Dendritic cell treated with granulocyte-macrophage colony-stimulating factor and Interleukin-4, amounts not matched to agents 40 ng/mL and 50 ng/mL, for 4 days (primary cell): ENCODE results near the gene NUB1.

ENCODE experiments used
- H3K27ac Mint-ChIP-seq: one replicate; pipeline ENCODE4 v1.8.0; 2022; ENCODE audit warnings: mild to moderate bottlenecking, mixed read lengths
- H3K27me3 Mint-ChIP-seq: one replicate; pipeline ENCODE4 v1.8.0; 2022; ENCODE audit warnings: mild to moderate bottlenecking, mixed read lengths
- H3K36me3 Mint-ChIP-seq: one replicate; pipeline ENCODE4 v1.8.0; 2022; ENCODE audit warnings: low read depth, mixed read lengths
- H3K4me1 Mint-ChIP-seq: one replicate; pipeline ENCODE4 v1.8.0; 2022; ENCODE audit warnings: low read depth, mixed read lengths
- H3K4me3 Mint-ChIP-seq: one replicate; pipeline ENCODE4 v1.8.0; 2022; ENCODE audit warnings: mild to moderate bottlenecking, moderate library complexity, mixed read lengths
- H3K9me3 Mint-ChIP-seq: one replicate; pipeline ENCODE4 v1.8.0; 2022; ENCODE audit warnings: mixed read lengths
- intact Hi-C: fragments of 100-400 bp; cut with micrococcal nuclease; formaldehyde crosslinking; loops from one replicate; pipeline ENCODE4 v1.15.0; 2022

Gene NUB1

DNA sequence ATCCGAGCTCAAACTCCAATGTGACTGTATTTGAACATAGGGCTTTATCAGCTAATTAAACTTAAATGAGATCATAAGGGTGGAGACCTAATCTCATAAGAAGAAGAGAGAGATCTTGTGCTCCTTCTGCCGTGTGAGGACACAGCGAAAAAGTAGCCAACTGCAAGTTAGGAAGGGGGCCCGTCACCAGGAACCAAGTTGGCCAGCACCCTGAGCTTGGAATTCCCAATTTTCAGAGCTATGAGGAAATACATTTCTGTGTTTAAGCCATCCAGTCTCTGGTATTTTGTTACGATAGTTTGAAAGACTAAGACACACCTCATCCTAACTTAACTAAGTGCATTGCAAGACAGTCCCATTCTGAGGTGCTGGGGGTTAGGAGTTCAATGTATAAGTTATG is 82.3 kb downstream of the NUB1 start:
- peaks cover 25% of the 10 kb centered on the region for H3K27me3 Mint-ChIP-seq
- no peaks in the 10 kb centered on the region for H3K36me3 Mint-ChIP-seq
- H3K4me3 Mint-ChIP-seq: no peak overlapping the region
- intact Hi-C loops: no loop called here
- peaks cover 23% of the 10 kb centered on the region for H3K9me3 Mint-ChIP-seq
- no peak overlapping the region for H3K27ac Mint-ChIP-seq
- H3K4me1 Mint-ChIP-seq: peaks cover 9% of the 10 kb centered on the region

DNA sequence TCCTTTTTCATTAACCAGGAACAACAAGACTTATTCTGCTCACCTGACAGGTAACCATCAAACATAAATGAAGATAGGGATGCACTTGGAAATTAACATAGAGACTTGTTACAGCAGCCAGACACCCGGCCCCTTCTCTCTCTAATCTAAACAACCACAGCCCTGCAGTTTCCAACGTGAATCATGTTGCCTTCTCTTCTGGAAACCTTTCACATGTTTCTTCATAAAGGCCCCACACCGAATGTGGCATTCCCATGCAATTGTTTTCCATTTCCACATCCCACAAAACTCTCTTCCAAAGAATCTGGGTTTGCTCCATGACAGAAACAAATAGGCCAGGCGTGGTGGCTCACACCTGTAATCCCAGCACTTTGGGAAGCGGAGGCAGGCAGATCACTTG is 83.2 kb downstream of the NUB1 start:
- Mint-ChIP-seq H3K36me3 (no peaks in the 10 kb centered on the region), H3K4me3 (no peak overlapping the region), H3K27ac (no peak overlapping the region), H3K27me3 (peaks cover 27% of the 10 kb centered on the region), H3K9me3 (peaks cover 23% of the 10 kb centered on the region), H3K4me1 (peaks cover 13% of the 10 kb centered on the region)
- intact Hi-C loops: no loop called here

DNA sequence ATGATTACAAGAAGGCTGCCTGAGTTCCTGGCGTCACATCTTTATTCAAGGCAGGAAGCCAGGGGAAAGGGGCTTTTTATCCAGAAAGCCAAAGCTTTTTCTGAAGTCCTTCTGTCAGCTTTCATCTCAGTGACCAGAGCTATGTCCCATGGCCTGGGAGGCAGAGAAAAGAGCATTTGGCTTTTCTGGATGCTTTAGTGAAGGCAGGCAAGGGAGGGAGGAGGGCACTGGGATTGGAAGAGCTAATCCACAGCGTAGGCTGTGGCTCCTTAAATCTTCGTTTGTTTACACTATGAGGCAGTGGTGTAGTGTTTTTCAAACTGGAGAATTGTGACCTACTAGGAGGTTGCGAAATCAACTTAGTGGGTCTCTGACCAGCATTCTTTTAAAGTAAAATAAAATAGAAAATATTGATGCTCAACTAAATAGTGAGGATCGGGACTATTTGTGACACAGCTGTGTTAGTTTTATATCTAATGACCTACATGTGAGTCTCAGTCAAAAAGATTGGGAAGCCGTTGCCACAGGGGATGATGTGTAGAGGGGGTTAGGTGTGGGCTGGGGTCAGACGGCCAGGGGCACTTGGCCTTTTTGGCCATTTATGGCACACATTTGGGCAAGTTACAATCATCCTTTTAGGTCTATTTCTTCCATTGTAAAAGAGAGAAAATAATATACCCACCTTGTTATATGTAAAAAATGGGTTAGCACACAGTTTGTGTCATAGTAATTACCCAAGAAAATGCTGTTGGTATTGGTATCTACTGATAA is 84.2 kb downstream of the NUB1 start:
- H3K27me3 Mint-ChIP-seq: peaks cover 33% of the 10 kb centered on the region
- no peak overlapping the region for H3K27ac Mint-ChIP-seq

DNA sequence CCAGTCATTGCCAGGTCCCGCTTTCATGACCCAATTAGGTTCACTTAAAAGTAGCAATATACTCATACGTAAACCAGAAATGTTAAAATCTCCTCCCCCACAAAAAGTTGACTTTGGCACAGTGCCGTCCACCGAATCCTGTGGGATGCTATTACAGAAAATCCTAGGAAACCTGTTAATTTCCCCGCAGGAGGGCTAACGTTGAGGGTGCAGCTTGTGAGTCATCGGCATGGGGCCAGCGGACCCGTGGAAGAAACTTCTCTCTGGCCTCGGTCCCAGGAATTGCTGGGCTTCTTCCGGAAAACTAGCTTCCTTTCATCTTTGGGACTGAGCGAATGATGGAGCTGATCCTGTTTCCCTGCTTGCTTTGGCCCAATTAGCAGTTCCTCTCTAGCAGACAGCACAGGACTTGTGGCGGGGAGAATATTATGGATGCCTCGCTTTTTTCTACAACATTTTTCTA is 84.9 kb downstream of the NUB1 start:
- intact Hi-C loops: no loop called here
- Mint-ChIP-seq H3K27ac (no peak overlapping the region), H3K4me1 (peaks cover 20% of the 10 kb centered on the region), H3K36me3 (no peaks in the 10 kb centered on the region), H3K4me3 (no peak overlapping the region), H3K9me3 (peaks cover 14% of the 10 kb centered on the region), H3K27me3 (peaks cover 34% of the 10 kb centered on the region)

More for the DNA sequence above, 84.2 kb downstream of the NUB1 start:
- intact Hi-C loops: no loop called here
- peaks cover 20% of the 10 kb centered on the region for H3K4me1 Mint-ChIP-seq
- no peaks in the 10 kb centered on the region for H3K36me3 Mint-ChIP-seq
- peaks cover 17% of the 10 kb centered on the region for H3K9me3 Mint-ChIP-seq
- no peak overlapping the region for H3K4me3 Mint-ChIP-seq

DNA sequence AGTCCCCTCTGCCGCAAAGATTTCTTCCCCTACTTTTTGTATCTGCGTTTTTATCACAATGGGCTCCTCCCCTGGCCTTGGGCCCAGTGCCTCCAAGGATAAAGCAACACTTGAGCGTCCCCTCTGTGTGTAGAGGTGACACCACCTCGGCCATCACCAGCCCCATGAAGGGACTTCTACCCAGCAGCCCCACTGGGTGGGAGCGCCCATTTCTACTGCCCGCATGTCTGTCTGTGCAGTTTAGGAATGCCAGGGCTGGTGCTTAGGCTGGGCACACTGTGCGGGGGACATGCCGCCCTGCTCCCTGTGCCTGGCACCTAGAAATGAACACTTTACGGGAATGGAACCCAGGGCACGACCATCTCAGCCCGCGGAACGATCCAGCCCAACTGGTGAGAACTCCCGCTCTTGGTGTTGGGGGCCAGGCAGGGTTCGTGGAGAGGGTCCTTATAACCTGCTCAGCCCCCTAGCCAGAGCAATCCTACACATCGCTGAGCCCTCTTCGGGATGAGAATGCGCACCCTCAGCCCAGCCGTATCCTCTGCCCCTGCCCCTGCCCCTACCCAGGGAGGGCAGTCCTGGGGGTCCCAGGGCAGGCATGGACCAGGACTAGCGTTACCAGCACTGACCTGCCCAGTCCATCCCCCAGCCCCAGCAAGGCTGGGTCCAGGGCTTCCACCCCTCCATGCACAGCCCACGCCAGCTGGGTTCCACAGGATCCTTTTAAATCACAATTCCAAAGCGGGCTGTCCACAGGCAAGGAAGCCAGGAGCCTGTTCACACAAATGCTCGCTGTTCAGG is 85.5 kb downstream of the NUB1 start:
- intact Hi-C loops: no loop called here
- H3K4me3 Mint-ChIP-seq: no peak overlapping the region
- H3K27me3 Mint-ChIP-seq: peaks cover 31% of the 10 kb centered on the region
- no peaks in the 10 kb centered on the region for H3K36me3 Mint-ChIP-seq
- peaks cover 20% of the 10 kb centered on the region for H3K4me1 Mint-ChIP-seq
- peaks cover 8% of the 10 kb centered on the region for H3K9me3 Mint-ChIP-seq
- H3K27ac Mint-ChIP-seq: no peak overlapping the region

DNA sequence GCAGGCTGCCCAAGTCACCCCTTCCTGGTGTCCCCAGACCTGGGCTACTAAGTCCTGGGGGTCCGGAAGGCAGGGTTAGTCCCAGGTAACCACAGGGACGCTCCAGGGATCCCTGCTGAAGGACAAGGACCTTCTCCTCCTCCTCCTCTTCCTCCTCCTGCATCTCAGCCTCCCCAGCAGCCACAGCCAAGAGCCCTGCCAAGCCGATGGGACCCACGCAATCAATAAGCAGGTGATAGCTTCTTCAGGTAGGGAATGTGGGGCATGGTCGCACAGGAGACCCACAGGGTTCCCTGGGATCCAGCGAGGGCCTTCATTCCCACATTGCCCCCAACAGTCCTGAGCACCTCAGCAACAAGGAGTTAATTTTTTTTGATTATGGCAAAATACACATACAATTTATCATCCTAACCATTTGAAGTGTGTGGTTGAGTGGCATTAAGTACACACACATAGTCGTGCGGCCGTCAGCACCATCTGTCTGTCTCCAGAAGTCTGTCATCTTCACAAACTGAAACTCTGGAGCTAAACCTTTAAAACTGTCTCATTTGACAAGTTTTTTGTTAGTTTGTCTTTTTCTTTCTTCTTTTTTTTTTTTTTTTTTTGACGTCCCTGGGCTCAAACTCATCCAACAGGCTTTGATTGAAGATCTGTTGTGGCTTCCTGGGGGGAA is 86.2 kb downstream of the NUB1 start:
- Mint-ChIP-seq H3K9me3 (peaks cover under 1% of the 10 kb centered on the region), H3K4me3 (no peak overlapping the region), H3K27ac (no peak overlapping the region), H3K27me3 (peaks cover 32% of the 10 kb centered on the region), H3K36me3 (no peaks in the 10 kb centered on the region), H3K4me1 (peaks cover 22% of the 10 kb centered on the region)
- intact Hi-C loops: no loop called here
